GM03348 (cell line): ENCODE measurements around the gene REELD1.

Source experiments
- DNase-seq: peaks from one replicate; pipeline ENCODE4 v3.0.0; 2012; ENCODE audit warnings: low spot score

REELD1 gene

DNA sequence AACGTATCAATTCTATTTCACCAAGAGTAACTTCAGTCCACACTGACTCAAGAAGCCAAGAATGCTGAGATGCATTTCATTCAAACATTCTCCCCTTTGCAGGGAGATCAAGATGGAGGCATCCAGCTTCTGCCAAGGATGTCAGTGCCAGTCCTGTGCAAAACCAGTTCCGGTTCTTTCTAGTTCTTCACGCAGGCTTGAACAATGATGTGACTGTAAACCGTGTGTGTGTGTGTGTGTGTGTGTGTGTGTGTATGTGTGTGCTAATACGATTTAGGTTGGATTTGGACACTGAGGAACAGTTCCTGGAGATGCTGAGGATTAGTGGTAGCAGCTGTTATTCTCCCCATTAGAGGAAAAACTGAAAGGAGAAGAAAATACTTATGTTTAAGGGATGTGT, at the start of gene REELD1:
TSS of gene REELD1 (plus strand) at position 301 of the 400 bp plus-strand sequence. CDS start 2,415 bp downstream, outside the sequence.
- no peak for DNase-seq

DNA sequence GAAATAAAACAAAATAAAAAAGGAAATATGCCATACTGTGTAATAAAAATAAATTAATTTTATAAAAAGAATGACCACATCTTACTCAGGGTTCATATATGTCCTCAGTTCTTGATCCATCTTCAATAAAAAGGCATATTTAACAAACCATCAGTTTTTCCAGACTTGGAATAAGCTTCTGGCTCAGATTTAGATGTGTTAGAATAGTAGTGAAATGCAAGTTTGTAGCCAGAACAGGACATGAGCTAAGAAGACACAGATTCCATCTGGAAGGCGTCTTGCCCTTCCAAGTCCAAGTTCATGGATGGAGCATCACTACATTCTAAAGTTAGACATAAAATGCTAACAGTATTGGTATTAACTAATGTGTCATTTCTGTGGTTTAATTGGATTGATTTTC, 49.1 kb upstream of the REELD1 start:
- peak; percentile 12 for DNase-seq

- peak; percentile 53 for DNase-seq
Observed at GRCh38 chr4:146165840-146166239, 48.5 kb upstream of the REELD1 start.

DNA sequence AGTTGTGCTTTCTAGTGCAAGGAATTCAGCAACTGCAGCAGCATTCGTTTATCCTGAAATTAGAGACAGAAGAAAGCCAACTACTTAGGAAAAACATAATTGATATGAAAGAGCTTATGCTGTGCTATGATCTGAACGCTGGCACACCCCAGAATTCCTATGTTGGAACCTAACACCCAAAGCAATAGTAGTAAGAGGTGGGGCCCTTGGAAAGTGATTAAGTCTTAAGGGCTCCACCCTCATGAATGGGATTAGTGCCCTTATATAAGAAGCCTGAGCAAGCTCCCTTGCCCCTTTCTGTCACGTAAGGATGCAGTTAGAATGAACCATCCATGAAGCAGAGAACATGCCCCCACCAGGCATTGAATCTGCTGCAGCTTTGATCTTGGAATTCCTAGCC, 44.2 kb upstream of the REELD1 start:
- no peak for DNase-seq

DNA sequence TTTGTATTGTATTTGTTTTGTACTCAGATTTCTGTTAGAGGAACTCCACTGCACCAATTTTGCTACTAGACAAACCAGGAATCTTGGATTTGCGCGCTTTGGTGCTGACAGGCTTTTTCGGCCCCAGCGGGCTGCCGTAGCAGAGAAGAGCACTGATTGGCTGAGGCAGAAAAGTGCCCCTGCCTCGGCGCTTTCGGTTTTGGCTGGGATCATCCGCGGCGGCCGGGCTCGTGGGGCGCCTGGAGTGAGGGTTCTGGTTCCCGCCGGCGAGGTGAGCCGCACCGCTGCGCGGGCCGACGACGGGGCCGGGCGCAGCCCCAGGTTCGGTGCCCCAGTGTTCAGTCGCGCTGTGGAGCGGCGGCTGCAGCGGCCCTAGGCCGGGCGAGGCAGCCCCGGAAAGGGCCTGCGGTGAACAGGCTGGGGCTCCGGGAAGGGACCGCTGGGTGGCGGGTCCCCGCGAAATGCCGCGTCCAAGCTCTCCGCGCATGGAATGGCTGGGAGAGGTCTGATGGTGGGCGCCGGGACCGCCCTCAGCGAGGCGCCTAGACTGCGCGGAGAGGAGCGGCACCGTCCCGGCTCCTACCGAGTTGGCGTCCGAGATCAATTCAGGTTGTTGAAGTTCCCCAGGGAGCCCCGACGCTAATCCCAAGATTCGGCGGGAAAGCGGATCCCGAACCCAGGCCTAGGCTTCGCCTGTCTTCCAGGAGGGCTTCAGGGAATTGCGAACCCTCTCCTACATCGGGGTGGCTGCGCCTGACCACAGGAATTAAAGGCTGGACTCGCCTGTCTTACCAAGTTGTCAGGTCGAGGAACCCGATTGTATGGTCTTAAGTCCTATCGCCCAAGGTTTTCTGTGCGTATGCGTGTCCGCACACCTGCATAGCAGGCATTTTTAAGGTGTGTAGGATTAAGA, 38.5 kb upstream of the REELD1 start, which contains the start of gene LSM6:
TSS of gene LSM6 (plus strand) at position 178 of the 913 bp plus-strand sequence. CDS start 7,204 bp downstream, outside the sequence.
- DNase-seq = peak; percentile 95

GRCh38 chr4:146176891-146177290, 37.4 kb upstream of the REELD1 start:
- no peak for DNase-seq

GRCh38 chr4:146178126-146178525, 36.2 kb upstream of the REELD1 start:
- DNase-seq = no peak

GRCh38 chr4:146179784-146180370, 34.5 kb upstream of the REELD1 start:
- no peak for DNase-seq

- no peak for DNase-seq
Observed at GRCh38 chr4:146182443-146182842, 31.9 kb upstream of the REELD1 start.

GRCh38 chr4:146183209-146183608, 31.1 kb upstream of the REELD1 start:
- no peak for DNase-seq

GRCh38 chr4:146186041-146186440, 28.3 kb upstream of the REELD1 start:
- no peak for DNase-seq

GRCh38 chr4:146186596-146186995, 27.7 kb upstream of the REELD1 start:
- no peak for DNase-seq

DNA sequence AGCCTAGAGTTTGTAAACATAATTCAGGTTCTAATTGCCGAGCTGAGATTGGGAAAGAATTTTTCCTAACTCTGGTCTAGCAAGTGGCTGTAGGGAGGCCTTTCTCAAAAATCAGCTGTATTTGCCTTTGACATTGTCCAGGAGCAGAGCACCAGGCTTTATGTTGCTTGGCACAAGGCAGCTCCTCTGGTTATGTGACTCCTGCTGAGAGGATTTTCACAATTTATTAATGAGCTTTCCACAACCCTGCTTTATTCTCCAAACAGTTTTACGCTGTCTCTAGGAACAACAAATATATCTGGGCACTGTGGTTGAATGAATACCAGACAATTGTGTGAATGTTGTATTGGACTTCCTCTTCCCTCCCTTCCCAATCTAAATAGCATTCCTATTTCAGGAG, 23.9 kb upstream of the REELD1 start:
- DNase-seq = no peak

DNA sequence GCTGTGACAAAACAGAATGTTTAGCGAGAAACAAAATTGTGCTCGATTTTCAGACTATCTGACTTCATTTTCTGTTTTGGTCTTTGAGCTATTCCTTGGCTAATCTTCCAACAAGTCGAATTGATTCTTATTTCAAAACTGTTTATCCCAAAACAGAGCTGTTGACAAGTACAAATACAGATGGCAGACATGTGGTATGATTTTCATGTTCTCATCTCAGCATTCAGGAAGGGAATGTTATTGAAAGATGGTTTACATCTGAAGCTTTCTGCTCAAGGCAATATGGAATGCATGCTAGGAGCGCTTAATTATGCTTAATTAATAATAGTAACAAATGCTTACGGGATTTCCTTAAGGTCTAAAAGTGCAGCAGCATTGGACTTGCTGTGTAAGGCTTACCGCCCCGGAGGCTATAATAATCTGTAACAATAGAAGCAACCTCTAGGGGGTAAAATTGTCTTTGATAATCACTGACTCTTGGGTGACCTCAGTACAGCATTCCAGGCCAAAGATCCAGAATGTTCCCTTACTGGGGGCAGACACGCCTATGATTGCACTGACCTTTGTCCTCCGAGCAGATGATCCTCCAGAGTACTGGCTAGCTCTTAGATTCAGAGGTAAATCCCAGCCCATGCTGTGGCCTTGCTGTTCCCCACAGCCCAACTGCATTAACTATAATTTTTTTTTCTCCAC, 22.4 kb upstream of the REELD1 start:
- DNase-seq = no peak

GRCh38 chr4:146193628-146194027, 20.7 kb upstream of the REELD1 start:
- DNase-seq = no peak

GRCh38 chr4:146194212-146194611, 20.1 kb upstream of the REELD1 start:
- DNase-seq = no peak

DNA sequence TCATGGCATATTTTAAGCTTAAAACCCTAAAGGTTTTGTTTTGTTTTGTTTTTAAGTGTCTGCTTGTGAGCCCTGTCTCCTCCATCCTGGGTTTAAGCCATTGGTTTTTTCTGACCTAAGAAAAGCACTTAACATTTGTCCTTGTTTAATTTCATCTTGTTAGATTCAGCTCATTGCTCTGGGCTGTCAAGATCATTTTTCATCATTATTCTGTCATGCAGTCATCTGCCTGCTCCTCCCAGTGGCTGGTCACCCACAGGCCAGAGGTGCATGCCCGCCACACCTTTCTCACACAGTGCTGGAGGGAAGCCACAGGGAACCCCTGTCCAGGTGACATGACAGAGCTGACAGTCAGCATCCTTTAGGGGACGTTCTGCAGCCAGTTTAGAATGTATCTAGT, 11.7 kb upstream of the REELD1 start:
- DNase-seq = no peak

GRCh38 chr4:146207410-146207809, 6.9 kb upstream of the REELD1 start:
- DNase-seq = no peak

DNA sequence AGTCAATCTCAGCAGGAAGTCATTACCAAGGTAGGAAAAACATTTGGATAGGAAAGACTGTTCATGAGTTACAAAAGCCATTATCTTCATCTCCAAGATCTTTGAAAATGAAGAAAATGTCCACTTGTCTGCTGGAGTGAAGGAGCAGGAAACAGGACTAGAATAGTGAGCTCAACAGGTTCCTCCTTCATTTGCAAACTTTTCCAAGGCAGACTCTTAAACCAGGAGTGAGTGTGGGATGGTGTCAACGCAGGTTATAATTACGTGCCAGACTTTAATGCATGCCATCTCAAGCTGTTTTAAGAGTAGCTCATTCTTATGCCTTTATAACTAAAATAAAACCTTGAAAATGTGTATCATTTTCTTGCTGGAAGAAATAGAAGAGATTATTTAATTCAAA, 3.4 kb upstream of the REELD1 start:
- DNase-seq = no peak

GRCh38 chr4:146211440-146211839, 2.9 kb upstream of the REELD1 start:
- no peak for DNase-seq

- DNase-seq = no peak
Observed at GRCh38 chr4:146212781-146213180, 1.6 kb upstream of the REELD1 start.

DNA sequence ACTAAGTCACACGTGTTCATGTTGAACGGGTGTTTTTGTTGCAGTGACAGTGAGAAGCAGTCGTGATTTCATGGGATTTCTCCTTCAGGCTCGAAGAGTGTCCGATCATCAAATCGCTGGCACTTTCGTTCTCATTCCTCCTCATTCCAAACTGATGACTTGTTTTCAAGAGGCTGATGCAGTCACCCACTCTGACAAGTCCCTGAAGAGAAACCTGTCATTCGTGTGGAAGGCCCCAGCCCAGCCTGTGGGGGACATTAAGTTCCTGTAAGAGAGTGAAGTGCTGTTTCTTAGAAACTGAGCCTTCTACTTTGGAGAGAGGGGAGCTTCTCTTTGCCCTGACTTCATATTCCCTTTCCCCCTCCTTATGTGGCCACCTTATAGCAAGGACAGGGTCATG, 8.0 kb downstream of the REELD1 start:
- DNase-seq = peak; percentile 56
